Measurements from ENCODE around the gene NCAM2. TPM values are rescaled to one million over a fixed set of nuclear protein-coding genes. Genes with fewer than 3 reads are reported as not detected.

Gene NCAM2
- total RNA-seq, 1 donor from 2014 or later, result not detected

GRCh38 chr21:21236996-21237395 lies 238.8 kb downstream of the NCAM2 start:
- no peak for TF ChIP-seq CTCF (conservative IDR thresholded peaks at IDR 0.05; ENCODE audit: low read depth, low read length)
- H3K4me3 ChIP-seq (ENCODE audit: low read depth, low read length), result no peak overlapping the region
- no peak for DNase-seq (ENCODE audit: low read depth)

- DNase-seq (ENCODE audit: low read depth), result no peak
- TF ChIP-seq CTCF (conservative IDR thresholded peaks at IDR 0.05; ENCODE audit: low read depth, low read length), result no peak
- H3K4me3 ChIP-seq (ENCODE audit: low read depth, low read length), result no peak overlapping the region
Measured at GRCh38 chr21:21238629-21239400, 240.6 kb downstream of the NCAM2 start.

GRCh38 chr21:21241391-21241790 lies 243.2 kb downstream of the NCAM2 start:
- no peak for DNase-seq (ENCODE audit: low read depth)

GRCh38 chr21:21246007-21246406 lies 247.8 kb downstream of the NCAM2 start:
- TF ChIP-seq CTCF (conservative IDR thresholded peaks at IDR 0.05; ENCODE audit: low read depth, low read length), result no peak

More at GRCh38 chr21:21241391-21241790, 243.2 kb downstream of the NCAM2 start:
- no peak for TF ChIP-seq CTCF (conservative IDR thresholded peaks at IDR 0.05; ENCODE audit: low read depth, low read length)
- H3K4me3 ChIP-seq (ENCODE audit: low read depth, low read length), result no peak overlapping the region

GRCh38 chr21:21247424-21247823 lies 249.2 kb downstream of the NCAM2 start:
- TF ChIP-seq CTCF (conservative IDR thresholded peaks at IDR 0.05; ENCODE audit: low read depth, low read length), result no peak
- no peak for DNase-seq (ENCODE audit: low read depth)
- no peak overlapping the region for H3K4me3 ChIP-seq (ENCODE audit: low read depth, low read length)

More at GRCh38 chr21:21246007-21246406, 247.8 kb downstream of the NCAM2 start:
- H3K4me3 ChIP-seq (ENCODE audit: low read depth, low read length), result no peak overlapping the region
- DNase-seq (ENCODE audit: low read depth), result no peak

GRCh38 chr21:21262048-21262447 lies 263.8 kb downstream of the NCAM2 start:
- TF ChIP-seq CTCF (conservative IDR thresholded peaks at IDR 0.05; ENCODE audit: low read depth, low read length), result no peak
- no peak overlapping the region for H3K4me3 ChIP-seq (ENCODE audit: low read depth, low read length)
- no peak for DNase-seq (ENCODE audit: low read depth)

GRCh38 chr21:21268061-21268471 lies 269.9 kb downstream of the NCAM2 start:
- peak; percentile 4 for DNase-seq (ENCODE audit: low read depth)
- TF ChIP-seq CTCF (conservative IDR thresholded peaks at IDR 0.05; ENCODE audit: low read depth, low read length), result no peak
- no peak overlapping the region for H3K4me3 ChIP-seq (ENCODE audit: low read depth, low read length)
